ENCODE results near the gene ANKRD13B.

GRCh38 chr17:29624586-29624985 lies 31.7 kb downstream of the ANKRD13B start:
- TF ChIP-seq CTCF (IDR thresholded peaks at IDR 0.05; ENCODE audit: low read depth, low read length) (no peak), EZH2phosphoT487 (IDR thresholded peaks at IDR 0.05; ENCODE audit: low read depth) (no peak)
